H1 (cell line): ENCODE results near the gene SLC7A8. TPM values are rescaled to one million over a fixed set of nuclear protein-coding genes. Genes with fewer than 3 reads are reported as not detected.
A peak's percentile ranks its signal among the peaks of the same experiment; 100 is the strongest.

Experiments used
- ATF2 ChIP-seq: IDR thresholded peaks from 2 replicates; pipeline ENCODE4 v1.6.1; 2012; ENCODE audit warnings: low read length, inconsistent platforms
- CBX8 ChIP-seq: fragments of 300-800, 300-1000 bp; sonication (generic); IDR thresholded peaks from 2 replicates; pipeline ENCODE4 v1.7.1; 2016; ENCODE audit warnings: low read depth, low read length, borderline replicate concordance
- CHD2 ChIP-seq: IDR thresholded peaks from 2 replicates; pipeline ENCODE4 v1.6.1; 2012; ENCODE audit warnings: low read length, improper control_type of control experiment
- CREB1 ChIP-seq: IDR thresholded peaks from 2 replicates; pipeline ENCODE4 v1.6.1; 2012; ENCODE audit warnings: inconsistent platforms
- CTBP2 ChIP-seq: IDR thresholded peaks from 2 replicates; pipeline ENCODE4 v1.7.0; 2011; ENCODE audit warnings: borderline replicate concordance, mild to moderate bottlenecking, moderate library complexity, mixed read lengths, low read length; ENCODE audit not compliant: insufficient read depth, insufficient read length
- EP300 ChIP-seq, 2 experiments: IDR thresholded peaks; 1 replicate in 1 of 2; 2 replicates in 1 of 2; pipeline ENCODE4 v1.6.1; 2011 to 2012; ENCODE audit warnings: low read depth in 2 of 2, low read length in 2 of 2, mild to moderate bottlenecking in 2 of 2, borderline replicate concordance in 1 of 2, inconsistent platforms in 1 of 2, moderate library complexity in 1 of 2
- FOSL1 ChIP-seq: IDR thresholded peaks from 2 replicates; pipeline ENCODE4 v1.6.1; 2011; ENCODE audit warnings: mild to moderate bottlenecking, low read depth, low read length, moderate library complexity; ENCODE audit not compliant: insufficient read depth
- GTF2F1 ChIP-seq: IDR thresholded peaks from 2 replicates; pipeline ENCODE4 v1.6.1; 2012; ENCODE audit warnings: low read depth, low read length, improper control_type of control experiment, borderline replicate concordance
- JUND ChIP-seq: IDR thresholded peaks from 2 replicates; pipeline ENCODE4 v1.6.1; 2011; ENCODE audit warnings: mild to moderate bottlenecking, improper control_type of control experiment, low read length
- KDM1A ChIP-seq: fragments of 200-600, 300-600 bp; sonication (generic); IDR thresholded peaks from 2 replicates; pipeline ENCODE4 v1.7.1; 2016; ENCODE audit warnings: mild to moderate bottlenecking, low read length, borderline replicate concordance
- KDM4A ChIP-seq: IDR thresholded peaks from one replicate; pipeline ENCODE4 v1.7.1; 2012; ENCODE audit warnings: low read depth, mild to moderate bottlenecking, moderate library complexity, low read length, inconsistent platforms; ENCODE audit not compliant: severe bottlenecking
- MAX ChIP-seq: IDR thresholded peaks from 2 replicates; pipeline ENCODE4 v1.6.1; 2012; ENCODE audit warnings: inconsistent platforms
- RFX5 ChIP-seq: IDR thresholded peaks from 2 replicates; pipeline ENCODE4 v1.6.1; 2011; ENCODE audit warnings: low read depth, low read length, improper control_type of control experiment, borderline replicate concordance
- RNF2 ChIP-seq: fragments of 200-900, 300-1000 bp; sonication (generic); IDR thresholded peaks from 2 replicates; pipeline ENCODE4 v1.7.1; 2016; ENCODE audit warnings: borderline replicate concordance, low read depth, mild to moderate bottlenecking, antibody characterized with exemption, low read length; ENCODE audit not compliant: poor library complexity, severe bottlenecking; ENCODE audit errors: missing control alignments
- RXRA ChIP-seq: IDR thresholded peaks from 2 replicates; pipeline ENCODE4 v1.6.1; 2011; ENCODE audit warnings: low read depth, mild to moderate bottlenecking, low read length, moderate library complexity; ENCODE audit not compliant: insufficient read depth
- SIX5 ChIP-seq: IDR thresholded peaks from 2 replicates; pipeline ENCODE4 v1.6.1; 2011; ENCODE audit warnings: mild to moderate bottlenecking, low read depth, low read length
- SP2 ChIP-seq: IDR thresholded peaks from 2 replicates; pipeline ENCODE4 v1.6.1; 2012; ENCODE audit warnings: mild to moderate bottlenecking, low read length, inconsistent platforms
- SP4 ChIP-seq: IDR thresholded peaks from 2 replicates; pipeline ENCODE4 v1.6.1; 2012; ENCODE audit warnings: low read length, inconsistent platforms
- TAF1 ChIP-seq: IDR thresholded peaks from 2 replicates; pipeline ENCODE4 v1.6.1; 2011; ENCODE audit warnings: mild to moderate bottlenecking, low read depth, low read length
- polyA plus RNA-seq, 7 experiments: library from polyadenylated mRNA; depleted of rRNA in 3 of 7; stranded (reverse) in 5 of 7; unstranded in 2 of 7; fragments of >200 nt in 5 of 7; fragments of 200-250 nt in 2 of 7; gene quantifications; 1 replicate in 5 of 7; 2 replicates in 1 of 7; 4 replicates in 1 of 7; pipeline versions ENCODE4 v1.2.1 to v1.2.3, GENCODE V29; 2011 to 2013; ENCODE audit warnings: missing spikeins in 2 of 7, mixed read lengths in 2 of 7
- total RNA-seq: library from RNA; stranded (reverse); fragmentation: NEBNext Ultra II Directional; extraction: Animal tissue kit (Norgen Biotek cat#: 25700); gene quantifications from 2 replicates; pipeline ENCODE4 v1.2.1, GENCODE V29; 2021
- TF ChIP-seq, protein P1 (sequence below): IDR thresholded peaks from 2 replicates; pipeline ENCODE4 v1.6.1; 2011; ENCODE audit warnings: low read length, improper control_type of control experiment

Gene SLC7A8
- total and polyA plus RNA-seq, 2 of the 8 experiments (the other 6 are each of a cell fraction or from before 2014, with no cell fraction given), result 182 to 204 TPM

- TF ChIP-seq CBX8 (no peak), KDM4A (no peak), SP4 (no peak), JUND (no peak; the same call in 1 of the 2 replicates), GTF2F1 (0 out of 2 replicates have a peak, but pooled peaks have one; percentile 68), RFX5 (peak; percentile 13; the same call in 1 of the 2 replicates), RNF2 (no peak), KDM1A (peak; percentile 47; the same call in 1 of the 2 replicates), MAX (0 out of 2 replicates have a peak, but pooled peaks have one; percentile 13), FOSL1 (no peak), TAF1 (no peak), CTBP2 (no peak), ATF2 (no peak), SIX5 (no peak), RXRA (0 out of 2 replicates have a peak, but pooled peaks have one; percentile 42), SP2 (no peak), CHD2 (0 out of 2 replicates have a peak, but pooled peaks have one; percentile 49), CREB1 (no peak), EP300 (IDR thresholded peaks at IDR 0.05; ENCODE audit: borderline replicate concordance in 1 of 2, low read depth in 2 of 2, low read length in 2 of 2) (peak in 1 of 2 experiments; percentile 22; a peak in 1 of 3 replicates)
- TF ChIP-seq, protein P1, sequence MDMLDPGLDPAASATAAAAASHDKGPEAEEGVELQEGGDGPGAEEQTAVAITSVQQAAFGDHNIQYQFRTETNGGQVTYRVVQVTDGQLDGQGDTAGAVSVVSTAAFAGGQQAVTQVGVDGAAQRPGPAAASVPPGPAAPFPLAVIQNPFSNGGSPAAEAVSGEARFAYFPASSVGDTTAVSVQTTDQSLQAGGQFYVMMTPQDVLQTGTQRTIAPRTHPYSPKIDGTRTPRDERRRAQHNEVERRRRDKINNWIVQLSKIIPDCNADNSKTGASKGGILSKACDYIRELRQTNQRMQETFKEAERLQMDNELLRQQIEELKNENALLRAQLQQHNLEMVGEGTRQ, result no peak
Observed at GRCh38 chr14:23120541-23121251, 62.8 kb downstream of the SLC7A8 start (continued).
